H1 (cell line): Measurements from ENCODE around the gene MTFP1. TPM values are rescaled to one million over a fixed set of nuclear protein-coding genes. Genes with fewer than 3 reads are reported as not detected.

Experiments
- BACH1 ChIP-seq: IDR thresholded peaks from 2 replicates; pipeline ENCODE4 v1.6.1; 2012; ENCODE audit warnings: low read length, improper control_type of control experiment
- CBX5 ChIP-seq: fragments of 300-800, 300-1000 bp; sonication (generic); IDR thresholded peaks from 2 replicates; pipeline ENCODE4 v1.7.1; 2016; ENCODE audit warnings: antibody characterized with exemption, low read length, low read depth
- CHD7 ChIP-seq: fragments of 300-600 bp; sonication (generic); IDR thresholded peaks from 2 replicates; pipeline ENCODE4 v1.7.1; 2012; ENCODE audit warnings: low read length, moderate library complexity, mild to moderate bottlenecking, inconsistent platforms; ENCODE audit not compliant: insufficient replicate concordance
- EGR1 ChIP-seq: IDR thresholded peaks from 2 replicates; pipeline ENCODE4 v1.6.1; 2011; ENCODE audit warnings: low read depth, low read length, borderline replicate concordance
- GABPA ChIP-seq: IDR thresholded peaks from 2 replicates; pipeline ENCODE4 v1.6.1; 2011; ENCODE audit warnings: mild to moderate bottlenecking, low read length, moderate library complexity, borderline replicate concordance; ENCODE audit not compliant: insufficient read depth
- JUN ChIP-seq: IDR thresholded peaks from 2 replicates; pipeline ENCODE4 v1.6.1; 2011; ENCODE audit warnings: low read depth, mild to moderate bottlenecking, improper control_type of control experiment, low read length
- MAX ChIP-seq: IDR thresholded peaks from 2 replicates; pipeline ENCODE4 v1.6.1; 2012; ENCODE audit warnings: inconsistent platforms
- NRF1 ChIP-seq: IDR thresholded peaks from 2 replicates; pipeline ENCODE4 v1.6.1; 2011; ENCODE audit warnings: mild to moderate bottlenecking, low read depth, low read length, improper control_type of control experiment
- RAD21 ChIP-seq, 2 experiments: IDR thresholded peaks in 1 of 2; conservative IDR thresholded peaks in 1 of 2; 2 replicates each; pipeline ENCODE4 v1.6.1; 2011; ENCODE audit warnings: low read depth in 2 of 2, low read length in 2 of 2, improper control_type of control experiment in 1 of 2, inconsistent platforms in 1 of 2, mild to moderate bottlenecking in 1 of 2, moderate library complexity in 1 of 2
- RFX5 ChIP-seq: IDR thresholded peaks from 2 replicates; pipeline ENCODE4 v1.6.1; 2011; ENCODE audit warnings: low read depth, low read length, improper control_type of control experiment, borderline replicate concordance
- SIRT6 ChIP-seq: IDR thresholded peaks from one replicate; pipeline ENCODE4 v1.7.1; 2012; ENCODE audit warnings: low read length, inconsistent platforms
- SP4 ChIP-seq: IDR thresholded peaks from 2 replicates; pipeline ENCODE4 v1.6.1; 2012; ENCODE audit warnings: low read length, inconsistent platforms
- polyA plus RNA-seq, 7 experiments: library from polyadenylated mRNA; depleted of rRNA in 3 of 7; stranded (reverse) in 5 of 7; unstranded in 2 of 7; fragments of >200 nt in 5 of 7; fragments of 200-250 nt in 2 of 7; gene quantifications; 1 replicate in 5 of 7; 2 replicates in 1 of 7; 4 replicates in 1 of 7; pipeline versions ENCODE4 v1.2.1 to v1.2.3, GENCODE V29; 2011 to 2013; ENCODE audit warnings: missing spikeins in 2 of 7, mixed read lengths in 2 of 7
- total RNA-seq: library from RNA; stranded (reverse); fragmentation: NEBNext Ultra II Directional; extraction: Animal tissue kit (Norgen Biotek cat#: 25700); gene quantifications from 2 replicates; pipeline ENCODE4 v1.2.1, GENCODE V29; 2021

MTFP1 gene
- total and polyA plus RNA-seq, 2 of the 8 experiments (the other 6 are each of a cell fraction or from before 2014, with no cell fraction given) = 59.8 to 98.8 TPM

GRCh38 chr22:30439836-30440235 lies 14.3 kb downstream of the MTFP1 start (continued):
- no peak for TF ChIP-seq CHD7
- TF ChIP-seq NRF1 = no peak
- TF ChIP-seq SP4 = no peak
- TF ChIP-seq RAD21 (IDR thresholded peaks at IDR 0.05 in 1 of 2, conservative IDR thresholded peaks at IDR 0.05 in 1 of 2; ENCODE audit: low read depth in 2 of 2, low read length in 2 of 2) = no peak
- no peak for TF ChIP-seq BACH1
- TF ChIP-seq MAX = no peak
- no peak for TF ChIP-seq GABPA
- no peak for TF ChIP-seq SIRT6
- TF ChIP-seq RFX5 = no peak
- no peak for TF ChIP-seq JUN
- TF ChIP-seq CBX5 = no peak
- TF ChIP-seq EGR1 = no peak
